T-helper 2 cell (primary cell): ENCODE results near the gene ASAP2.

ENCODE experiments used
- DNase-seq, 5 experiments: peaks; one replicate each; pipeline versions ENCODE4 v3.0.0 to v3.0.0-alpha.2; 2012 to 2022

The ASAP2 gene

DNA sequence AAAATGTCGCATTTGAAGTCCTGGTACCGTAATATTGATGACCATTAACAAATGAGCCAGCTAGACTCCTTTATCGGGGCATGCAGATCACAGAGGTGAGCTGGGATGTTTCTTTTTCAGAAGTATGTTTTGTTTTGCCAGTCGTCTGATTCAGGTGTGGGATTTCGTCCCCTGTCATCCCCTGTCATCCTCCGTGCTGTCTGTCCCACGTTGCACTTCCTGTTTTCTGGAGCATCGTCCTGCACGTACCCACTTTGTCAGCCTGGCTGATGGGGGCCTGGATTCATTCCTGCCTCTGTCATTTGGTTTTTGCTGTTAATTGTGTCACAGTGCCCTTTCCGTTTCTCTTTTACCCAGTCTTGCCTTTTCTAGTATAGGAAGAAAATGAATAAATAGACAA is 72.8 kb downstream of the ASAP2 start:
- no peak for DNase-seq

- no peak for DNase-seq
Measured at GRCh38 chr2:9280224-9280623, 73.6 kb downstream of the ASAP2 start.

- no peak for DNase-seq
Measured at GRCh38 chr2:9281145-9281544, 74.5 kb downstream of the ASAP2 start.

DNA sequence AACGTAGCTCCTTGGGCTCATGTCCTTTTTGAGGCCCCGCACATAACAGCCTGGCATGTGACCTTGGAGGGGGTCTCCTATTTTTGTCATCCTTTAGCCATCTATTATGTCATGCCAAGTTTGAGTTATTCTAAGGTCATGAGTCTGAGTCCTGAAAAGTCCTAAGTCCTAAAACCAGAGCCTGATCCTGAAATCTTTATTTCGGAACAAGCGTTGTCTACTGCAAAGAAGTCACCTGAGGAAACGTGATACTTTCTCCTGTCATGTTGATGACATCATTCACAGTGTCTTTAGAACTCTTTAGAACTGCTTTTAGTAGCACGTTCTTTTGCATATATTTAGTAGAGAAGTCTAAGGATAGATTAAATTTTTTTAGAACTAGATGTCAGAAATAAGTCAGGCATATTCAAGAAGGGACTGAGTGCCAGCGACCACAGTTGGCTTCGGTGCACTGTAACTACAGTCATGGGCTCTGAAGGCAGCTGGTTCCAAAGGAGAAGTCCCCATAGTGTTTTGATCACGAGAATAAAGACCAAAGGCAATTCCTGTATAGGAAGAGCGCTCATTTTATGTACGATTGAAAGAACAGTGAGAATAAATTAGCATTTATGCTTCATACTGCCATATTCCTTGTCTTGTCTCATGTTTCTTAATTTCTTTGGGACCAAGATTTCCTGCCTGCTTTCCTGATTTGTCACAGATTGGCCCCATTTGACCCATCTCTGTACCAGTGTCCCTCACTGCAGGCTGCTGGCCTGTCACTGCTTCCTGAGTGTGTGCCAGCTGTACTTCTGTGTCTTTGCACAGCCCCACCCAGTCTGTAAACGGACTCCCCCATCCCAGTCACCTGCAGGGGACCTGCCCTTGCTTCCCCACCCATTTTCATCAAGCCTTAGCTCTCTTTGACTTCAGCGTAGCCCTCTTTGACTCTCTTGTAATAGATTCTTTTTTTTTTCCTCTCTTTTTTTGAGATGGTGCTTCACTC is 75.8 kb downstream of the ASAP2 start:
- no peak for DNase-seq

DNA sequence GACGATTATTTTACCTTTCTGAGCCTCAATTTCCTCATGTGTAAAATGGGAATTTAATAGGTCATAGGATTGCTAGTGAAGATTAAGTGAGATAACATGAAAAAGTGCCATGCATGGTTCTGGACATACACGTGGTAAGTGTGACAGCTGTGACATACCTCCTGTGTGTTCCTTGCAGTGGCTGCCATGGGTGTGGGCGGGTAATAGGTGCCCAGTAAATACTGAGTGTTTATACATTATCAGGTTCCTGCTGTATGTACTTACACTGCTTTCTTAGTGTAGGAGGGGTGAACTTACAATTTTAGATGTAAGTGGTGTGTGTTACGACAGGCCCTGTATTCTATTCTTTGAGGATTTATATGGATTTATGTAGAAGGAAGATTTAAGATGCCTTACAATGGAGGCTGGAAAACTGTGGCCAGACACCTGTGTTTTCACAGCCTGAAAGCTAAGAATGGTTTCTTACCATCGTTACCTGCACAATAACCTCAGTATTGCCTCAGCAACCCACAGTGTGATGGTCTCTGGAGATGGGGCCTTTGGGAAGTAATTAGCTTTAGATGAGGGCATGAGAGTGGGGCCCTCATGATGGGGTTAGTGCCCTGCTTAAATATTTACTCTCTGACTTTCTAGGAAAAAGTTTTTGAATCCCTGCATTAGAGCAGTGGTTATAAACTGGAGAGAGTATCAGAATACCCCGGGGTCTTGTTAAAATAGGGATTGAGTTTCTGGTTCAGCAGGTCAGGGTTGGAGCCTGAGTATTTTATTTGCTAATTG is 78.1 kb downstream of the ASAP2 start:
- DNase-seq, result no peak

DNA sequence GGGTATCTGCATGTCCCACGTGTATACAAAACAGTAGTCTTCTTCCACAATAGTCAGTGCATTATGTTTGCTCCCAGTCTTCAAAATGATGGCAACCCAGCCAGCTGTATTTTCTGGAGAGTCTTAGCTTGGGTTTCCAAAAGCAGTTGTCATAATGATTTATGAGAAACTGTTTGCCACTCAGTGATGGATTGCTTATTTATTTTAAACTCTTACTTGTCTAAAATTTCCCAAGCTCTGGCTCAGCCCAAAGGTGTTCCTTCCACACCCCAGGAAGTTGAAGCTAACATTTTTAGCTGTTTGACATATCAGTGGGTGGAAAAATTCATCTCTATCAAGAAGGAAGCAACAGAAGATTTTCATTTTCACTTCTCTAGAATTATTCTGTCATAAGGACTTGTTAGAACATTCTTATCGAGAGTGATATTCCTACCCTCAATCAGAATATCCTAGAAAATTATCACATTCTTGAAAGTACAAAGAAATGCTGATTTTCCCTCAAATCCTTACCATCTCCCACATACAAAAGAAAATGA is 78.8 kb downstream of the ASAP2 start:
- no peak for DNase-seq

DNA sequence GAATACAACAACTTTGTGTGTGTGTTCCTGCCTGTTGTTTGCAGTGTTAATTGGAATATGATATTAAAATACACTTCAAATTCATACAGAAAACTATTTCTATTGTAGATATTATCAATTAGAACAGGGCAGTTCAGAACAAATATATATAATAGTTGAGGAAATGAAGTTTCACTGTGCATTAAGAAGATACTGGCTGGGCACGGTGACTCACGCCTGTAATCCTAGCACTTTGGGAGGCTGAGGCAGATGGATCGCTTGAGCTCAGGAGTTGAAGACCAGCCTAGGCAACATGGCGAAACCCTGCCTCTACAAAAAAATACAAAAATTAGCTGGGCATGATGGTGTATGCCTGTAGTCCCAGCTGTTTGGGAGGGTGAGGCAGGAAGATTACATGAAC is 79.3 kb downstream of the ASAP2 start:
- no peak for DNase-seq

DNA sequence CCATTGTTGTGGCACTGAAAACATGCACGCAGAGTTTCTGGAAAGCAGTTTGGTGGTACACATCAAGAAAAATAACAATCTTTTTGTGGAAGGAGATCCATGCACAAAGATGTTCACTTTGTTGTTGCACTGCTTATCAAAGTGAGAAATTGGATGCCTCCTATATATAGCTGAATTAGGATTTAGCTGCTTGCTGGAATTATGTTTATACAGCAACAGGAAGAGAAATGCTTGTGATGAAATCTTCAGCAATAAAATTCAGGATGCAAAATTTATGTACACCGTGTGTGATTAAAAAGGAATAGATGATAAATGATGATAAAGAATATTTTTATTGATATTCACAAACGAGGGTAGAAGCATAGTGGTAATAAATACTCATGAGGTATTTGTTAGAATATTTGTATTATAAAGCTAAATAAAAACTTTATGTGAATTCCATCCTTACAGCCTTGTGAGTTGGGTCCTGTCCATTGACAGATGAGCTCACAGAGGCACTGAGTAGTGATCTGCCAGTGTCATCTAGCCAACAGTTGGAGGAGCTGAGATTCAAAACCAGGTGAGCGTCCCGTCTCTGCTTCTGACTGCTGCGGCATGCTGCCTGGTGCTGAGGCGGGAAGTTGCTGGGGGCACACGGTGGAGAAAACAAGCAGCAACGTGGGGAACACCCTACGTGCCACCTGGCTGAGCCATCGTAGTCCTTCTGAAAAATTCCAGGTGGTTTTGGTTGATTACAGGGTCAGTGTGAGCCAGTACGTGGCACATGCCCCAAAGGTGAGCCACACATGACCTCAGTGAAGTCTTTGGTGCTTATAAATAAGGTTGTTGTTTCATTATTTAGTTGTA is 80.2 kb downstream of the ASAP2 start:
- DNase-seq, result no peak

GRCh38 chr2:9287400-9288045 is 80.9 kb downstream of the ASAP2 start:
- DNase-seq, result no peak

DNA sequence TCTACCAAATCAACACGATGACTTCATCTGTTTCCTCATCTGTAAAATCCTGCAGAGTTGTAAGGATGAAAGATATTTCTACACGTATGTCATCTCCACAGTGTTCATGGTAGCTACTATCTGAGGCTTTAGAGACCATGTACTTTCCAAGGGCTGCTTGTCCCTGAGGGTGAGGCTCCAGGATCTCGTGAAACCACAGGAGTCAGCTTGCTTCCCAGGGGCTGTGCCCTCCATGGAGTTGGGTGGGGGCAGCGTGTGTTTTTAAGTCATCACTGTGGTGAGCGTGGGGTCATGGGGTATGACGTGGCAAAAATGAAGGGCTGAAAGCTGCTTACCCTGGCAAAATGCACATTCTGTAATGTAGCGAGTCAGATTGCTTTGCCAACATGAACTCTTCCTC is 81.6 kb downstream of the ASAP2 start:
- DNase-seq, result no peak

DNA sequence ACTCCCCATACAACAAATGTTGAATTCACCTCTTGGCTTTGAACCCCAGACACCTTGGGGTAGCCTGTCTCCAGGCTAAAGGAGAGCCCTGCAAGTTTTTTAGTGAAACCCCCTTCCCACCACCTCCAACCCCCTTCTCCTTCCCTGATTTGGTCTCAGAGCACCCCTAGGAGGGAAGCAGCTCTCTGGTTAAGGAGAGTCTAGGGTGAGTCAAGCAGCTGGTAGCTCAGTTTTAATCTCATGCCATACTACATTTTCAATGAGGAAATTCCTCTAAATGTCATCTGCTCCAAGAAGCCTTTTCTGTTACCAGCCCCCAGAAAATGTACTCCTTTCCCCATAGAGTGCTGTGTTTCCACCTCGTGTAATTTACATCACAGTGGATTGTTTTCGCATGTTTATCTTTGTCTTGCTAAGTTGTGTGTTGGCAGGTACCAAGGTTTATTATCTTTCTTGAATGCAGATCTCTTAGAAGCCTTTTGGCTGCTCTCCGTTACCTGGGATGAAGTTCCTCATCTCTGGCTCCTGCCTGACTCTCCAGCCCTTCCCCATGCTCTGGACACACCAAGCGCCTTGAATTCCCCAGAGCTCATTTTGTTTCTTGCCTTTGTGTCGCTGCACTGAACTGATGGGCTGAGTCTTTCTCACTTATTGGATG is 82.2 kb downstream of the ASAP2 start:
- DNase-seq, result no peak

- DNase-seq, result no peak
Measured at GRCh38 chr2:9291331-9291730, 84.7 kb downstream of the ASAP2 start.

DNA sequence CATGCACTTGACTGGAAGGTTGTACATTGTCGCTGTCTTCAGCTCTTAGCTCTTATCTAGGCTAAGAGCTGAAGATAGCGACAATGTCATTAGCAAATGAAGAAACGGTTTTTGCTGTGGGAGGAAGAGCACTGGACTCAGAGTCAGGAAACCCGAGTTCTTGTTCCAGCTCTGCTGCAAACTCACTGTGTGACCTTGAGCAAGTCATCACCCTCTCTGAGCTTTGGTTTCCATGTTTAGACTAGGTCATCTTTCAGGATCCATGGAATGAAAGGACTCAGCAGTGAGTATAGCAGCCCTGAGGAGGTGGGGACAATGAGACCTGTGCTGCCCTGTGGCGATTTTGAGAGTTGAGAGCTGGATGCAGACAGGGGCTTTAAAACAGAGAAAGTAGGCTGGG is 85.3 kb downstream of the ASAP2 start:
- no peak for DNase-seq

- no peak for DNase-seq
Measured at GRCh38 chr2:9292426-9292825, 85.8 kb downstream of the ASAP2 start.

DNA sequence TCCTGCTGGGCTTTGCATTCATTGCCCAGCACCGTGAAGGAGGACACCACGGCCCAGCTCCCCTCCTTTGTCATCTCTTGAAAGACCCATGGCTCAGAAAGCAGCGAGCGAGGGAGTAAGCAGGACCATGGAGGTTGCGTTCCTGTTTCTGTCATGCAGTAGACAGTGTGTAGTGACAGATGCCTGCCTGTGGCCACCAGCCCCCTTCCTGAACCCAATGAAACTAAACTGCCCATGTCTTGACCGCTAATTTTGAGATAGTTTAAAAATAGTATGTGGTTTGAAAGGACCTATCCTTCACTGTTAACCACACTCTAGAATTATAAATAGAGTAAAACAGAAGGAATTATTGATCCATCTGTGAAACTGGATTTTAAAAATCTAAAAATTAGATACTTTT is 88.2 kb downstream of the ASAP2 start:
- DNase-seq, result no peak

GRCh38 chr2:9296559-9296958 is 89.9 kb downstream of the ASAP2 start:
- no peak for DNase-seq

DNA sequence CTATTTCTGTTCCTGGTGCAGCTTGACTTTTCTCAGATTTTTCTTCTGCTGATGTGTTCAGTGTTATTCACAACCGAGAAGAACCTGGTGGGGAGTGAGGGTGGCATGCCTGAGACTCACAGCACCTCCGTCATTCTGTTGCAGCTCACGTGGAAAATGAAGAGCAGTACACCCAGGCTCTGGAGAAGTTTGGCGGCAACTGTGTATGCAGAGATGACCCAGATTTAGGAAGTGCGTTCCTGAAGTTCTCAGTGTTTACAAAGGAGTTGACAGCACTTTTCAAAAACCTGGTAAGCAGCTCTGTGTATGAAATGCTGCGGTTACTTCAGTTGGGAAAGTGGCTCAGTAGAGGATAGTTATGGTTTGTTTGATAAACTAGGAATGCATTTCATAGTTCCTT is 90.5 kb downstream of the ASAP2 start:
- no peak for DNase-seq

GRCh38 chr2:9297807-9298206 is 91.2 kb downstream of the ASAP2 start:
- no peak for DNase-seq

DNA sequence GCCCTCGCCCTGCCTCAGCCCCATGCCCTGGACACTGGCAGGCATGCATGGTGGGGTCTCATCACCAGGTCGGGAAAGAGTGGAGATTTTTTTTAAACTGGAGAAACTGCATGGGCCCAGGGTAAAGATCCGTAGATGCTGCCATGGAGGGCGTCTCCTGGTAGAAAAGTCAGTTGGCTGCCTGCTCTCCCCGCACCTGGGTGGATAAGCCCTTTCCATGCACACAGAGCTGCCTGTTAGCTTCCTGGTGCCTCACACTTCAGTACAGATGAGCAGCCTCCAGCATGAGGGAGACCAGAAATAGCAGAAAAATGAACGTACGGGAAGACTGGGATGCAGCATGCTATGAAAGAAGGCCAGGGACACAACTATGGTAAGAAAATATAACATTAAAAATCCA is 92.0 kb downstream of the ASAP2 start:
- DNase-seq, result no peak

DNA sequence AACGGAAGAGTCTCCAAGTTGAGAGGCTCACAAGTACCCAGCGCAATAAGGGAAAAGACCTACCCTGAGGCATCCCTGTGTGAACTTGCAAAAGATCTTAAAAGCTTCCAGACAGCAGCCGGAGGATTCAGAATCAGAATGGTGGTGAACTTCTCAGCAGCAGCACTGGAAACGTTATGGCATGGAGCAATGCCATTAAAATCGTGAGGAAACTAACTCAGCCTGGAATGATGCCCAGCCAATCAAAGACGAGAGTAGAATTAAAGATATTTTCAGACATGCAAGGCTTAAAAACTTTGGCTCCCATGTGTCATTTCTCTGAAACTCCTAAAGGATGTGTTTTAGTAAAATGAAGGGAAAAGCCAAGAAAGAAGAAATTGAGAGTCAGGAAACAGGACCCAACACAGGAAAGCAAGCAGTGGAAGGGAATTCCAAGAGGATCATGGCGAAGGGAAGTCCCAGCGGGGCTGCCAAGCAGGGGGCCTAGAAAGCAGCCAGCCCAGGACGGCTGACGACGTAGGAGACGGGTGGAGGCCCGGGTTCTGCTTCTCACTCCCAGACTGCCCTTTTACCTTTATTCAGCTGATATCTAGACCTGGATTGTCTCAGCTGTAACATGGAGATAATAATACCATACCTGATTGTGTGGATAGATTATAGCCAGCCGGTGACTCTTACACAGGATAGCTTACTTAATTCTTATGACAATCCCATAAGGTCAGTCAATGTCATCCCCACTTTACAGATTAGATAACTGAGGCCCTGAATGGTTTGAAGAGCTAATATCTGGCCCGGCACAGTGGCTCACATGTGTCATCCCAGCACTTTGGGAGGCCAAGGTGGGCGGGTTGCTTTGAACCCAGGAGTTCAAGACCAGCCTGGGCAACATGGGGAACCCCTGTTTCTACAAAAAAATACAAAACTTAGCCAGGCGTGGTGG is 92.8 kb downstream of the ASAP2 start:
- no peak for DNase-seq
